ENCODE measurements around the gene ACTR6.
"Not testable (repeated sequence)": the region's sequence is repeated elsewhere in the genome, so short reads cannot be mapped to it uniquely, and the experiment has no call there.

DNA sequence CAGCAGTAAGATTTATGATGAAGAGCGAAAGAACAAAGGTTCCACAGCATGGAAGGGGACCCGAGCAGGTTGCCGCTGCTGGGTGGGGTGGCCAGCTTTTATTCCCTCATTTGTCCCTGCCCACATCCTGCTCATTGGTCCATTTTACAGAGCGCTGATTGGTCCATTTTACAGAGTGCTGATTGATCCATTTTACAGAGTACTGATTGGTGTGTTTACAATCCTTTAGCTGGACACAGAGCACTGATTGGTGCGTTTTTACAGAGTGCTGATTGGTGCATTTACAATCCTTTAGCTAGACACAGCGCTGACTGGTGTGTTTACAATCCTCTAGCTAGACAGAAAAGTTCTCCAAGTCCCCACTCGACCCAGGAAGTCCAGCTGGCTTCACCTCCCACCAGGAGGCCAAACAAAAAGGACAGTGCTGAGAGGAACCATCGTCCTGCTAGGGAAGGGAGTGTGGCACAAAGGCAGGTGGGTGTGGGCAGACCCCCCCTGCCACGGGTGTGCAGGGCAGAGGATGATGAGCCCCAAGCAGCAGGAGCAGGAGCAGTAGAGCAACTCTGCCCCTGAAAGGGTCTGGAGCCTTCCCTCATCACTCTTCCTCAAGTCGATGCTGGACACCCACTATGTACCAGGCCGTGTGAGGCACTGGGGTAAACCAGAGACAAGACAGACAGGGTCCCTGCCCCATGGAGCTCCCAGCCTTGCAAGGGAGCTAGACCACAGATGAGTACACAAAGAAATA lies 11.6 kb upstream of the ACTR6 start:
- TF ChIP-seq, protein P1, sequence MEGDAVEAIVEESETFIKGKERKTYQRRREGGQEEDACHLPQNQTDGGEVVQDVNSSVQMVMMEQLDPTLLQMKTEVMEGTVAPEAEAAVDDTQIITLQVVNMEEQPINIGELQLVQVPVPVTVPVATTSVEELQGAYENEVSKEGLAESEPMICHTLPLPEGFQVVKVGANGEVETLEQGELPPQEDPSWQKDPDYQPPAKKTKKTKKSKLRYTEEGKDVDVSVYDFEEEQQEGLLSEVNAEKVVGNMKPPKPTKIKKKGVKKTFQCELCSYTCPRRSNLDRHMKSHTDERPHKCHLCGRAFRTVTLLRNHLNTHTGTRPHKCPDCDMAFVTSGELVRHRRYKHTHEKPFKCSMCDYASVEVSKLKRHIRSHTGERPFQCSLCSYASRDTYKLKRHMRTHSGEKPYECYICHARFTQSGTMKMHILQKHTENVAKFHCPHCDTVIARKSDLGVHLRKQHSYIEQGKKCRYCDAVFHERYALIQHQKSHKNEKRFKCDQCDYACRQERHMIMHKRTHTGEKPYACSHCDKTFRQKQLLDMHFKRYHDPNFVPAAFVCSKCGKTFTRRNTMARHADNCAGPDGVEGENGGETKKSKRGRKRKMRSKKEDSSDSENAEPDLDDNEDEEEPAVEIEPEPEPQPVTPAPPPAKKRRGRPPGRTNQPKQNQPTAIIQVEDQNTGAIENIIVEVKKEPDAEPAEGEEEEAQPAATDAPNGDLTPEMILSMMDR (IDR thresholded peaks at IDR 0.05): not testable (repeated sequence)
- not testable (repeated sequence) for TF ChIP-seq POLR2A (IDR thresholded peaks at IDR 0.05); EP300 (IDR thresholded peaks at IDR 0.05; ENCODE audit: low read depth)
